Loucy (cell line): ENCODE results near the gene PATL2.

Experiments
- H2AFZ ChIP-seq: fragments of 200-600 bp; sonication (generic); 2 replicates; pipeline ENCODE4 v1.6.0; 2016; ENCODE audit warnings: antibody characterized with exemption, mild to moderate bottlenecking, low read length, moderate library complexity
- H3F3A ChIP-seq: fragments of 200-600 bp; 2 replicates; pipeline ENCODE4 v1.6.0; 2016; ENCODE audit warnings: antibody characterized with exemption, low read depth, mild to moderate bottlenecking
- H3K27me3 ChIP-seq: fragments of 200-600 bp; sonication (generic); 2 replicates; pipeline ENCODE4 v1.6.1; 2014; ENCODE audit warnings: low read length, mild to moderate bottlenecking; ENCODE audit not compliant: insufficient read depth, poor library complexity, severe bottlenecking
- H3K36me3 ChIP-seq: fragments of 200-600 bp; sonication (generic); 2 replicates; pipeline ENCODE4 v1.6.1; 2016; ENCODE audit warnings: low read length; ENCODE audit not compliant: insufficient read depth
- H3K4me1 ChIP-seq: fragments of 200-600 bp; sonication (generic); 2 replicates; pipeline ENCODE4 v1.5.1; 2014; ENCODE audit warnings: low read length, mild to moderate bottlenecking; ENCODE audit not compliant: insufficient read depth, poor library complexity, severe bottlenecking
- H3K4me2 ChIP-seq: fragments of 200-600 bp; sonication (generic); 2 replicates; pipeline ENCODE4 v1.6.0; 2014; ENCODE audit warnings: antibody characterized with exemption, low read length, low read depth, mild to moderate bottlenecking; ENCODE audit not compliant: poor library complexity, severe bottlenecking
- H3K4me3 ChIP-seq: fragments of 200-600 bp; sonication (generic); 2 replicates; pipeline ENCODE4 v1.5.1; 2014; ENCODE audit warnings: low read length, mild to moderate bottlenecking, mixed read lengths; ENCODE audit not compliant: poor library complexity, severe bottlenecking
- H3K79me2 ChIP-seq: fragments of 200-600 bp; sonication (generic); 2 replicates; pipeline ENCODE4 v1.6.1; 2014; ENCODE audit warnings: low read length; ENCODE audit not compliant: insufficient read depth
- H3K9ac ChIP-seq: fragments of 200-600 bp; sonication (generic); 2 replicates; pipeline ENCODE4 v1.6.0; 2014; ENCODE audit warnings: mild to moderate bottlenecking, low read depth, low read length, moderate library complexity; ENCODE audit not compliant: poor library complexity, severe bottlenecking
- H3K9me2 ChIP-seq: fragments of 200-600 bp; sonication (generic); replicated peaks from 2 replicates; pipeline ENCODE4 v1.6.1; 2016; ENCODE audit warnings: low read depth, low read length, mixed read lengths
- H3K9me3 ChIP-seq: fragments of 200-600 bp; sonication (generic); 2 replicates; pipeline ENCODE4 v1.6.1; 2014; ENCODE audit warnings: mild to moderate bottlenecking, antibody characterized with exemption, low read length, low read depth; ENCODE audit not compliant: insufficient read depth
- H4K20me1 ChIP-seq: fragments of 200-600 bp; sonication (generic); 2 replicates; pipeline ENCODE4 v1.6.0; 2014; ENCODE audit warnings: antibody characterized with exemption, low read length, mild to moderate bottlenecking; ENCODE audit not compliant: insufficient read depth, poor library complexity, severe bottlenecking
- EZH2phosphoT487 ChIP-seq: fragments of 200-600 bp; IDR thresholded peaks from 2 replicates; pipeline ENCODE4 v1.6.1; 2018; ENCODE audit warnings: antibody characterized with exemption, mild to moderate bottlenecking, moderate library complexity, borderline replicate concordance
- TF ChIP-seq, protein P1 (sequence below): fragments of 200-600 bp; sonication (generic); conservative IDR thresholded peaks from 2 replicates; pipeline ENCODE4 v1.5.1; 2014; ENCODE audit warnings: mild to moderate bottlenecking, antibody characterized with exemption, low read length

The PATL2 gene

DNA sequence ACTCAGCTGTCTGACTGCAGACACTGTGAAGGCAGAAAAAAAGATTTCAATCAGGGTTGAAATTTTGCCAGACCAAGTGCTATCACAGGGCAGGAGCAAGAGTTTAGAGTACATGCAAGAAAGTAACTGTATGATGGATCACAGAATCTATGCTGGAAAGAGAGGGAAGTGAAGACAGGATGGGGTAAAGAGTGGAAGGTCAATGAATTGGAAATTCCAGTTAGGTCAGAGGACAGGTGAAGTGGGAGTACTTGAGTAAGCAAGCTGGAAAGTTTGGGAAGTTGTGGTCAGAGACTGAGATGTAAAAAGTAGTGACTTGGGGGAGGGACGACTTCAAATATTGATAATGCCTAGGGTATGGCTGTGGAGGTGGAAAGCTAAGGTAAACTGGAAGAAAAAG, 54.8 kb downstream of the PATL2 start:
- Histone ChIP-seq H2AFZ (no peak overlapping the region), H4K20me1 (no peaks in the 10 kb centered on the region), H3K9ac (no peak overlapping the region), H3K4me2 (no peak overlapping the region), H3K9me2 (no peaks in the 10 kb centered on the region), H3K4me3 (no peak overlapping the region), H3K9me3 (no peaks in the 10 kb centered on the region), H3K36me3 (peaks cover 8% of the 10 kb centered on the region; the same call in 1 of the 2 replicates), H3F3A (no peaks in the 10 kb centered on the region), H3K27me3 (no peaks in the 10 kb centered on the region), H3K4me1 (peaks cover 8% of the 10 kb centered on the region), H3K79me2 (peaks cover 7% of the 10 kb centered on the region)
- TF ChIP-seq, protein P1, sequence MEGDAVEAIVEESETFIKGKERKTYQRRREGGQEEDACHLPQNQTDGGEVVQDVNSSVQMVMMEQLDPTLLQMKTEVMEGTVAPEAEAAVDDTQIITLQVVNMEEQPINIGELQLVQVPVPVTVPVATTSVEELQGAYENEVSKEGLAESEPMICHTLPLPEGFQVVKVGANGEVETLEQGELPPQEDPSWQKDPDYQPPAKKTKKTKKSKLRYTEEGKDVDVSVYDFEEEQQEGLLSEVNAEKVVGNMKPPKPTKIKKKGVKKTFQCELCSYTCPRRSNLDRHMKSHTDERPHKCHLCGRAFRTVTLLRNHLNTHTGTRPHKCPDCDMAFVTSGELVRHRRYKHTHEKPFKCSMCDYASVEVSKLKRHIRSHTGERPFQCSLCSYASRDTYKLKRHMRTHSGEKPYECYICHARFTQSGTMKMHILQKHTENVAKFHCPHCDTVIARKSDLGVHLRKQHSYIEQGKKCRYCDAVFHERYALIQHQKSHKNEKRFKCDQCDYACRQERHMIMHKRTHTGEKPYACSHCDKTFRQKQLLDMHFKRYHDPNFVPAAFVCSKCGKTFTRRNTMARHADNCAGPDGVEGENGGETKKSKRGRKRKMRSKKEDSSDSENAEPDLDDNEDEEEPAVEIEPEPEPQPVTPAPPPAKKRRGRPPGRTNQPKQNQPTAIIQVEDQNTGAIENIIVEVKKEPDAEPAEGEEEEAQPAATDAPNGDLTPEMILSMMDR: no peak
- no peak for TF ChIP-seq EZH2phosphoT487

DNA sequence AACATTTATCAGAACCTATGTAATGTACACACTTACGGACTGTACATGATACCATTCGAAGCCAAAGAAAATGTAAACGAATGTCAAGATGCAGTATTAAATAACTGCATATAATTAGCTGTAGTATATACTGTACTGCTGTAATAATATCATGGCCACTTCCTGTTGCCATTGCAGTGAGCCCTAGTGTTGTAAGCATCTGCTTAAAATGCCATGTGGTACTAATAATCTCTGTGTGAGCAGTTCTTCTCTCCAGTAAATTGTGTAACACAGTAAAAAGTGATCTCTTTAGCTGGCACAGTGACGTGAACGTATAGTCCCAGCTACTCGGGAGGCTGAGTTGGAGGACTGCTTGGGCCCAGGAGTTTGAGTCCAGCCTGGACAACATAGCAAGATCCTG, 56.3 kb downstream of the PATL2 start:
- Histone ChIP-seq H3K79me2 (no peaks in the 10 kb centered on the region), H3K9me3 (no peaks in the 10 kb centered on the region), H4K20me1 (no peaks in the 10 kb centered on the region), H3K4me1 (no peaks in the 10 kb centered on the region), H3F3A (no peaks in the 10 kb centered on the region), H3K9me2 (no peaks in the 10 kb centered on the region), H3K4me2 (no peak overlapping the region), H3K36me3 (peaks cover 11% of the 10 kb centered on the region; the same call in 1 of the 2 replicates), H3K9ac (no peak overlapping the region), H3K4me3 (no peak overlapping the region), H3K27me3 (no peaks in the 10 kb centered on the region), H2AFZ (no peak overlapping the region)
- TF ChIP-seq, protein P1: no peak
- TF ChIP-seq EZH2phosphoT487: no peak

DNA sequence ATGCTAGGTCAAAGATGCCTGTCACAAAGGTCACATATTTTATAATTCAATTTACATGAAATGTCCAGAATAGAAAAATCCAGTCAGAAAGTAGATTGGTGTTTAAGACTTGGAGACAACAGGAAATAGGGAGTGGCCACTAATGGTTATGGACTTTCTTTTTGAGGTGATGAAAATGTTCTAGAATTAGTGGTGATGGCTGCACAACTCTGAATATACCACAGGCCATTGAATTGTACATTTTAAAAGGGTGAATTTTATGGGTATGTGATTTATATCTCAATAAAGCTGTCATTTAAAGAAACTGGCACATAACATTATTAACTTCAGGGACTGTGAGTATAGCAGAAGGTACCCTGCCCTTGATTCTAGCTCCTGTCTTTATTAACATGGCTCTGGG, 63.5 kb downstream of the PATL2 start:
- Histone ChIP-seq H3K4me1 (peaks cover 4% of the 10 kb centered on the region), H3K36me3 (peaks cover 23% of the 10 kb centered on the region; the same call in 1 of the 2 replicates), H3K9ac (no peak overlapping the region), H2AFZ (no peak overlapping the region), H4K20me1 (peaks cover 6% of the 10 kb centered on the region), H3K27me3 (no peaks in the 10 kb centered on the region), H3F3A (no peaks in the 10 kb centered on the region), H3K4me3 (no peak overlapping the region), H3K79me2 (0 out of 2 replicates have a peak, but pooled peaks cover 12% of the 10 kb centered on the region), H3K9me3 (no peaks in the 10 kb centered on the region), H3K4me2 (no peak overlapping the region), H3K9me2 (no peaks in the 10 kb centered on the region)
- no peak for TF ChIP-seq EZH2phosphoT487
- TF ChIP-seq, protein P1: no peak
